ENCODE results near the gene KLF3. TPM values are rescaled to one million over a fixed set of nuclear protein-coding genes. Genes with fewer than 3 reads are reported as not detected.

KLF3 gene
- total RNA-seq, 1 experiment from 2014 or later = 51.2 TPM

DNA sequence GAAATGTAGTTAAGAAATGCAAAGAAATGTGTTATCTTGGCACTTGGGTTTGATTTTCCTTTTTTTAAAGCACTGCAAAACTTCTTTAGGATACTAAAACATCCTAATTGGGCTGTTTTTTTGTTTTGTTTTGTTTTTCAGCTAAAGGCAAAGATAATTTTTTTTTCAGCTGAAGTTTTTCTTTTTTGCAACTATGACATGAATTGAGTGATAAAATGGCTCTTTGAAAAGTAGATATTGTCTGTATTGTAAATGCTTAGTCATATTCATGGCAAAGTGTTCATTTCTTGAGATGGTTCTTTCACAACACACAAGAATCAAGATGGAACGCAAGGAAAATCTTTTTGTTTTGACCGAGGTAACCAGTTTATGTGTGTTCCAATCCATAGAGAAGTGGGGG is 35.1 kb downstream of the KLF3 start:
- intact Hi-C loops (cut with micrococcal nuclease) = no loop called here
- POLR2A ChIA-PET = interaction anchor here (0.7 to 1.4 kb wide), 4 partner anchors 9 to 381 kb away, joined by 3 to 6 read pairs (median 4); no protein-coding TSS in a partner anchor

DNA sequence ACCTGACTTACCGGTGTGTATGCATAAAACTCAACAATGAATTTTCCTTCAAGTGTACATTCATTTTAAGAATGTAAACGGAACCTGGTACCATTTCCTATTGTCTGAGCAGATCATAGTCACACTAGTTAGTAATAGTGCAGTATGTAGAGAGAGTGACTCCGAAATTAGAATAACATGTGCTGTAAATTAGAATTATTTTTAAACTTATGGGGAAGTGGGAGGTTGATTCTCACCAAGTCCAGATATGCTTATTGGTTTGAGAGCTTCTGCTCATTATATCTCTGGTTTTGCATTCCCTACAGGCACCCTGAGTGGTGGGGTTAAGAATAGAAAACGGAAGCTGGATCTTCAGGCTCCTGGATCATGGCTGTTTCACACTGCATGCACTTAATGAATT is 39.6 kb downstream of the KLF3 start:
- Mint-ChIP-seq H3K36me3 (ENCODE audit: insufficient read depth, unreplicated experiment) (peaks cover 9% of the 10 kb centered on the region), H3K27me3 (ENCODE audit: insufficient read depth, unreplicated experiment) (no peaks in the 10 kb centered on the region), H3K4me3 (ENCODE audit: unreplicated experiment) (no peak overlapping the region), H3K9me3 (ENCODE audit: unreplicated experiment) (no peaks in the 10 kb centered on the region), H3K27ac (ENCODE audit: low read depth, unreplicated experiment) (no peak overlapping the region), H3K4me1 (ENCODE audit: insufficient read depth, unreplicated experiment) (no peaks in the 10 kb centered on the region)
- CTCF ChIA-PET = interaction anchor here (0.6 to 1.9 kb wide), 2 partner anchors 409 to 525 kb away, joined by 3 to 14 read pairs; no protein-coding TSS in a partner anchor
- POLR2A ChIA-PET = no interaction called here
- TF ChIP-seq, protein P1, sequence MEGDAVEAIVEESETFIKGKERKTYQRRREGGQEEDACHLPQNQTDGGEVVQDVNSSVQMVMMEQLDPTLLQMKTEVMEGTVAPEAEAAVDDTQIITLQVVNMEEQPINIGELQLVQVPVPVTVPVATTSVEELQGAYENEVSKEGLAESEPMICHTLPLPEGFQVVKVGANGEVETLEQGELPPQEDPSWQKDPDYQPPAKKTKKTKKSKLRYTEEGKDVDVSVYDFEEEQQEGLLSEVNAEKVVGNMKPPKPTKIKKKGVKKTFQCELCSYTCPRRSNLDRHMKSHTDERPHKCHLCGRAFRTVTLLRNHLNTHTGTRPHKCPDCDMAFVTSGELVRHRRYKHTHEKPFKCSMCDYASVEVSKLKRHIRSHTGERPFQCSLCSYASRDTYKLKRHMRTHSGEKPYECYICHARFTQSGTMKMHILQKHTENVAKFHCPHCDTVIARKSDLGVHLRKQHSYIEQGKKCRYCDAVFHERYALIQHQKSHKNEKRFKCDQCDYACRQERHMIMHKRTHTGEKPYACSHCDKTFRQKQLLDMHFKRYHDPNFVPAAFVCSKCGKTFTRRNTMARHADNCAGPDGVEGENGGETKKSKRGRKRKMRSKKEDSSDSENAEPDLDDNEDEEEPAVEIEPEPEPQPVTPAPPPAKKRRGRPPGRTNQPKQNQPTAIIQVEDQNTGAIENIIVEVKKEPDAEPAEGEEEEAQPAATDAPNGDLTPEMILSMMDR (IDR thresholded peaks at IDR 0.05; ENCODE audit: unreplicated experiment) = no peak
- DNase-seq (ENCODE audit: unreplicated experiment) = no peak
- intact Hi-C loops (cut with micrococcal nuclease) = no loop called here
- no TSS peak for BruUV-seq (replicated peaks)

More for the DNA sequence above, 35.1 kb downstream of the KLF3 start:
- CTCF ChIA-PET = interaction anchor here (0.6 to 2.1 kb wide), 3 partner anchors 79 to 520 kb away, joined by 3 to 8 read pairs (median 3); no protein-coding TSS in a partner anchor
- Mint-ChIP-seq H3K27ac (ENCODE audit: low read depth, unreplicated experiment) (no peak overlapping the region), H3K27me3 (ENCODE audit: insufficient read depth, unreplicated experiment) (no peaks in the 10 kb centered on the region), H3K4me1 (ENCODE audit: insufficient read depth, unreplicated experiment) (no peaks in the 10 kb centered on the region), H3K4me3 (ENCODE audit: unreplicated experiment) (no peak overlapping the region), H3K36me3 (ENCODE audit: insufficient read depth, unreplicated experiment) (peaks cover 54% of the 10 kb centered on the region), H3K9me3 (ENCODE audit: unreplicated experiment) (no peaks in the 10 kb centered on the region)
- TF ChIP-seq, protein P1 (IDR thresholded peaks at IDR 0.05; ENCODE audit: unreplicated experiment) = no peak
- DNase-seq (ENCODE audit: unreplicated experiment) = no peak
- BruUV-seq (replicated peaks) = no TSS peak

DNA sequence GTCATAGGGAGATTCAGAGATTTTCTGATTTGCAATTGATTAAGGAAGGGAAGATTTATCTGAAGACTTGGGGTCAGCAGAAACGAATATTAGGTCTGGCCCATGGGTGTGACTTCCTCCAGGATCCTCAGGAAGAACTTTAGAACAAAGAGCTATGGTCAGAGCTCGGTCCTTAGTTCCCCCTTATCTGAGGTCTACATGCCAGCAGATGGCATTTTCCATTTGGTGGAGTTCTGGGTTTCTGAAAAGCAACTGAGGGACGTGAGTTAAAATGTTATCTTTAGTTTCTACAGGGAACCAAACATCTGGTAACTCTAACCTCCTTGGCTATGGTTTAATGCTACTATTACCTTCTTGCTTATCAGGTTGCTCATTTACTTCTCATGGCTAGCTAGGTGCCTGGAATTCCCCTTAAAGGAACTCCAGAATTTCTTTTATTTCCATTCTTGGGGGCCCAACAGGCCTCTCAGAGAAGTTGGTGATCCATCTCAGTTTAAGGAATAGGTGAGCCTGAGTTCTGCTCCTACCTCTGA is 40.7 kb downstream of the KLF3 start:
- Mint-ChIP-seq H3K4me1 (ENCODE audit: insufficient read depth, unreplicated experiment) (no peaks in the 10 kb centered on the region), H3K27ac (ENCODE audit: low read depth, unreplicated experiment) (no peak overlapping the region)

DNA sequence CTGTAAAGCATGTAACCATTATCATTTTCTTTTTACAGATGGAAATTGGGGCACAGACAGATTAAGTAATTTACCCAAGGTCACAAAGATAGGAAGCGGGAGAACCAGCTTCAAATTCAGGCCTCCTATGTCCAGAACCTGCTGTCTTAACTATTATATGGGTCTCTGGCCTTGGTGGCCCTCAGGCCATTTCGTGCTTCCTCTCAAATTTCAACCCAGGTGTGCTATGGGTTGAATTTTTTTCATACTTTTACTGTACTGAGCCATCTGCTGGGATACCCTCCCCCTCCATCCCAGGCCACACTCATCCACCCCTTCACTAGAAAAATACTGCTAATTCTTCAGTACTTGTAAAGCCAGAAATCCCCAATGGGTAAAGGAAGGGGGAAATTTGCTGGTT is 42.3 kb downstream of the KLF3 start:
- no peak for DNase-seq (ENCODE audit: unreplicated experiment)
- H3K9me3 Mint-ChIP-seq (ENCODE audit: unreplicated experiment) = no peaks in the 10 kb centered on the region
- H3K27me3 Mint-ChIP-seq (ENCODE audit: insufficient read depth, unreplicated experiment) = no peaks in the 10 kb centered on the region
- H3K4me1 Mint-ChIP-seq (ENCODE audit: insufficient read depth, unreplicated experiment) = no peaks in the 10 kb centered on the region
- no peak overlapping the region for H3K27ac Mint-ChIP-seq (ENCODE audit: low read depth, unreplicated experiment)
- ChIA-PET POLR2A (no interaction called here), CTCF (interaction anchor here (0.6 to 1.6 kb wide), 2 partner anchors 10 to 25 kb away, joined by 3 read pairs; no protein-coding TSS in a partner anchor)
- BruUV-seq (replicated peaks) = no TSS peak
- H3K4me3 Mint-ChIP-seq (ENCODE audit: unreplicated experiment) = no peak overlapping the region
- TF ChIP-seq, protein P1 (IDR thresholded peaks at IDR 0.05; ENCODE audit: unreplicated experiment) = no peak
- no peaks in the 10 kb centered on the region for H3K36me3 Mint-ChIP-seq (ENCODE audit: insufficient read depth, unreplicated experiment)
- intact Hi-C loops (cut with micrococcal nuclease) = no loop called here

More for the DNA sequence above, 40.7 kb downstream of the KLF3 start:
- CTCF ChIA-PET = interaction anchor here (0.6 to 1.9 kb wide), 7 partner anchors 8 to 642 kb away, joined by 3 to 14 read pairs (median 4); partner anchors contain the start of gene TLR10
- POLR2A ChIA-PET = interaction anchor here (1.3 kb wide), 1 partner anchor 386 kb away, joined by 3 read pairs; no protein-coding TSS in a partner anchor
- Mint-ChIP-seq H3K9me3 (ENCODE audit: unreplicated experiment) (no peaks in the 10 kb centered on the region), H3K36me3 (ENCODE audit: insufficient read depth, unreplicated experiment) (no peaks in the 10 kb centered on the region), H3K4me3 (ENCODE audit: unreplicated experiment) (no peak overlapping the region), H3K27me3 (ENCODE audit: insufficient read depth, unreplicated experiment) (no peaks in the 10 kb centered on the region)
- no TSS peak for BruUV-seq (replicated peaks)
- TF ChIP-seq, protein P1 (IDR thresholded peaks at IDR 0.05; ENCODE audit: unreplicated experiment) = no peak
- intact Hi-C loops (cut with micrococcal nuclease) = no loop called here
- DNase-seq (ENCODE audit: unreplicated experiment) = no peak

Data from MCF 10A (cell line).